UCSD-AML1 (cell line): ENCODE measurements around the gene NMUR1.

Experiments used
- DNase-seq: peaks from one replicate; lab custom pipeline; 2025; ENCODE audit not compliant: unreplicated experiment; lab: John Stamatoyannopoulos, UW

Gene NMUR1

DNA sequence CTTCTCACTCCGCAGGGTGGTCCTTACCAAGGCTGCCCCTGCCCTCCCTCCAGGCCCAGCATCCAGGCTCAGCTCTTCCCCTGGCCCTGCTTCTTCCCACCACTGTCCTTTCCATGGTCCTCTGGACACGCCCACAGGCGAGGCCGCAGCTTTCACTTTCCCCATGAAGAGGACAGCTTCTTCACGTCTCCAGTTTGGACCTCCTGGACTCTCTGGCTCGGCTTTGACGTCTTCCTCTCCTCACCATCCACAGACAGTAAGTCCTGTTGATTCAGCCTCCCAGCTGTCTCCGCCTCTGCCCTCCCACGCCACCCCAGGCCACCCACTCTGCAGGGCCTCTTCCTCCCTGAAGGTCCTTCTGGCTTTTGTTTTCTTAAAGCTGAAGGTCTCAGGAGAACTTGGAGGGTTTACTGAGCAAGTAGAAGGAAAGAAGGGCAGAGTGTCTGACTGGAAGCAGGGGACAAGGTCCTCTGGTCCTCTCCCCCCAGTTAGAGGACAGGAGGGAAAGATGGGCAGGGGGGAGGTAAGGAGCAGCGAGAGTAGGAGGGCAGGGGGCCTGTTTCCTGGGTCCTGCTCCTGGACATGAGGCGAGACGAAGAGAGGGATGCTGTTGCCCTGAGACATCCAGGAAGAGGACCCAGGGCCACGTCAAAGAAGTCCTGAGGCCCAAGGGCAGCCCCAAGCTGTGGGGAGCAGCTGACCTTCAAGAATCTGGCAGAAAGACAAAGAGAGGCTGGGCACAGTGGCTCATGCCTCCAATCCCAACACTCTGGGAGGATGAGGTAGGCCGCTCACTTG is 24.7 kb upstream of the NMUR1 start:
- DNase-seq, result peak; percentile 85

DNA sequence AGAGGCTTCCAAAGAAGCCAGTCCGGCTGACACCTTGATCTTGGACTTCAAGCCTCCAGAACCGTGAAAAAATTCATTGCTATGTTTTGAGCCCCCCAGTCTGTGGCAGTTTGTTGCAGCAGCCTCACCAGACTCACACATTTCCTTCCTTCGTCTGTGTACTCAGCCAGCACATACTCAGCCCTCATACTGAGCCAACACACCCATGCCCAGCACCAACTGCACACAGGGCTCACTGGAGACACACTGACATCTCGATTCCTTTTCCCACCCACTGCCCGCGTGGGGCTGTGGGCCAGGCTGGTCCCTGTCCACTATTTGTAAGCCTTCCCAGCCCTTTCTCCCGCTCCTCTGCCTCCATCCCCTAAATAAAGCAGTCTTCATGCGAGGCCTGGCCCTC is 24.1 kb upstream of the NMUR1 start:
- no peak for DNase-seq

DNA sequence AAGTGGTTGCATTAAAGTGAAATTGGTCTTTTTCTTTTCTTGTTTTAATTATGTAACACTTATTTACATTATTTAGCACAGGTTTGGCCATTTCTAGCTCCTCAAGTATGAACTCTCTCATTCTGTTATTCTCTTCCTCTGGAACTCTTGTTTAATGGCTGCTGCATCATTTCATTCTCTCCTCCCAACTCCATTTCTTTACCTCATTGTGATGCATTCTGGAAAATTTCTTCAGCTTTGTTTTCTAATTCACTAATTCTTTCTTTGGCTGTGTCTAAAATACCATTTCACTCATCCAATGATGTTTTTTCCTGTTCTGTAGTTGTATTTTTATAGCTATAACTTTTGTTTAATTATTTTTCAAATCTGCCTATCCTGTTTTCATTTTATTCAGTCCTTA is 22.5 kb upstream of the NMUR1 start:
- DNase-seq, result no peak

DNA sequence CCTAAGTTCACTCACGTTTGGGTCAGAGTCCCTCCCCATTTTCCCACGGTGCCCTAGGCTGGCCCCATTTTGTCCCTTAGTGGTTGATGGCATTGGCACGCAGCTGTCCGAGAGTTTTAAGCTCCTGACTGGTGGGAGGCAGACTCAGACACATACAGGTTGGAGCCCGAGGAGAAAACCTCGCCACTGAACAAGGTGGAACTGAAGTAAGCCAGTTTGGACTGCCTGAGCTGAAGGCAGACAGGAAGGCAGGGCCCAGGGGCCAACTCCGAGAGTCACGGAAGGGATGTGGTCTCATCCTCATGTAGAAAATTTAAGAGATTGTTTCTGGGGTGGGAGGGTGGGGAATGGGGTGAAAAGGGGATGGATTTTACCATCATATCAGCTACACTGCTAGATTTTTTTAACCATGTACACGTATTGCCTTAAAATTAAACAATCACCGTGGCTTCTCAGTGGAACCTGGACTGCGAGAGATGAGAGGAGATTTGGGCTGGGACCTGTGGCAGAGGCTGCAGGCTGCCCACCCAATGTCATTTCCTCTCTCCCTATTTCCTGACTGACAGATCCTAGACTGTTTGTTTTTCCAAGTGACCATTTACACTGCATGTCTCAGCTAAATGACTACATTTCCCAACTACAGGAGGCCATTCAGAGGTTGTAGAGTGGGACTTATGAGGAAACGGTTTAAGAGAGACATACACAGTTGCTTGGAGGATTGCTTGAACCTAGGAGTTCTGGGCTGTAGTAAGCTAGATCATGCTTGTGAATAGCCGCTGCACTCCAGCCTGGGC is 19.4 kb upstream of the NMUR1 start:
- no peak for DNase-seq

DNA sequence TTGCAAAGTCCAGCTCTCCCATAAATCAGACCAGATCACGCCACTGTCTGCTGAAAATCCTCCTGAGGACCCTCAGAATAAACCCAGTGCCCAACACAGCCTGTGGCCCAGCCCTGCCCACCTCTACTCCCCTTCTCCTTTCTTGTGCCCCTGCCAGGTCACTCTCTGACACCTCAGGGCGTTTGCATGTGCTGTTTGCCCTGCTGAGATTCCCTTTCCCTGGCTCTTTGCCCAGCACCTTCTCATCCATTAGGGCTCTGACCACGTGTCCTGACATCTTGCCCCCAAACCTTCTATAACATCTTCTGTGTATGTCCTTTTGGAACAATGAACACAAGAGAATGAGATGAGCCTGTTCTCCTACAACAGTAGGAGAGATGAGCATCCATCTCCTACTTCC is 18.5 kb upstream of the NMUR1 start:
- DNase-seq, result no peak

DNA sequence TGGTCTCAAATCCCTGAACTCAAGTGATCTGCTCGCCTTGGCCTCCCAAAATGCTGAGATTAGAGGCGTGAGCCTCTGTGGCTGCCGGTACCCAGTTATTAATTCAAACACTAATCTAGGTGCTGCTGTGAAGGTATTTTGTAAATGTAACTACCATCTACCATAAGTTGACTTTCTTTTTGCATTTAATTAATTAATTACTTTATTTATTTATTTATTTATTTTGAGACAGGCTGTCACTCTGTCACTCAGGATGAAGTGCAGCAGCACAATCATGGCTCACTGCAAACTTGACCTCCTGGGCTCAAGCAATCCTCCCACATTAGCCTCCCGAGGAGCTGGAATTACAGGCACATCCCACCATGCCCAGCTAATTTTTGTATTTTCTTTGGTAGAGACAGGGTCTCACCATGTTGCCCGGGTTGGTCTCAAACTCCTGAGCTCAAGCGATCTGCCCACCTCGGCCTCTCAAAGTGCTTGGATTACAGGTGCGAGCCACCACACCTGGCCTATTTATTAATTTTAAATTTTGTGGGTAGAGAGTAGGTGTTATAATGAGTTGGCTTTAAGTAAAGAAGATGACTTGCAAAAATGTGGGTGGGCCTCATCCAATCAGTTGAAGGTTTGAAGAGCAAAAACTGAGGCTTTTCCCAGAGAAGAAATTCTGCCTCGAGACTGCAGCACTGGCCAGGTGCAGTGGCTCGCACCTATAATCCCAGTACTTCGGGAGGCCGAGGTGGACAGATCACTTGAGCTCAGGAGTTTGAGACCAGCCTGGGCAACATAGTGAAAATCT is 17.3 kb upstream of the NMUR1 start:
- DNase-seq, result no peak

DNA sequence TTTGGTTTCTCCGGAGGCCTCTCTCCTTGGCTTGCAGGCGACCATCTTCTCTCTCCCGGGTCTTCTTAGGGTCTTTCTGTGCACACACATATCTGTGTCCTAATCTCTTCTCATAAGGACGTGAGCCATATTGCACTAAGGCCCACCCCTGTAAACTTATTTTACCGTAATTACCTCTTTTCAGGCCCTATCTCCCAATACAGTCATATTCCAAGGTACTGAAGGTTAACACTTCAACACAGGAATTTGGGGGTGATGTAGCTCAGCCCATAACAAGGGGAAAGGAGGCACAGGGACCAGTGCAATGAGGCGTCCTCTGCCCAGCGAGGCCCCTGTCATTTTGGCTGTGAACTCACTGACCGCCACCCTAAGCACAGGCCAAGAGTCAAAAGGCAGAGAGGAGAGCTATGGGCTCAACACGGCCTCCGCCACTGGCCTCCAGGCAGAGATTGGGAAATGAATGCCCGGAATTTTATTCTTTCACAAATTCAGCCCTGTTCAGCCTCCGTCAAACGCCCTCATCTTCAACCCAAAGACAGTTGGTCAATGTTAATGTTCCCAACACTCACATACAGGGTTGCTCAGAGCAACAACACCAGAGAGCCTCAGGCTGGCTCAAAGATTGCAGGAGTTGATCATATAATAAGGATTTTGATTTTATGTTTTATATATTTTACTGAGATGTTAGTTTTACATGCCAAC is 15.9 kb upstream of the NMUR1 start:
- no peak for DNase-seq

DNA sequence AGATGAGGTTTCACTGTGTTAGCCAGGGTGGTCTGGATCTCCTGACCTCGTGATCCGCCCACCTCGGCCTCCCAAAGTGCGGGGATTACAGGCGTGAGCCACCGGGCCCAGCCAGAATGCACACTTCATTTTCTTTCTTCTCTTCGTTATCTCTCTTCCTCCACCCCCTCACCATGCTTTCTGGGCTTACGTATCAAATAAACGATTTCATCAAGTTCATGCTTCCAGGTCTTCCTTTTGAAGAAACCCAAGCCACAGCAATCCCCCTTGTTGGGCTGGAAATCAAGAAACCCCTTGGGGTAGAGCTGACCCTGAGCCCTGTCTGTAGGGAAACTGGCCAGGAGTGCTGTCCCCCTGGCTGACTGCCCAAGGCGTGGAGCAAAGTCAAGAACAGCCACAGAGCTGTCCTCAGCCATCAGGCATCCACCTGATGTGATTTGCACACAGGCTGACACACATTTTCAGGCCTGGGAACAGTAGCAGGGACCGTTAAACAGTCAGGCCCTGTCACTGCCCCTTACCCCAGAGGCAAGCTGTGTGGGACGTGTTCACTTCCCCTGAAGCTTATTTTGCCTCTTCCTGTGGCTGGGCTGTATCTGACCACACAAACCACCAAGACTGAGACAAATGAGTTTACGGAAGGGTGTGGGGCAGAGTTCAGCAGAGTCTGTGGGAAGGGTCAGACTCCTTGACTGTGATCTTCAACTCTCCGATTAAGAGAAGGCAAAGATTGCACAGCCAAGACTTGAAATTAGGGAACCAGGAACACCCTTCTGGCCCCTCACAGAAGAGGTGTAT is 15.1 kb upstream of the NMUR1 start:
- peak; percentile 86 for DNase-seq

DNA sequence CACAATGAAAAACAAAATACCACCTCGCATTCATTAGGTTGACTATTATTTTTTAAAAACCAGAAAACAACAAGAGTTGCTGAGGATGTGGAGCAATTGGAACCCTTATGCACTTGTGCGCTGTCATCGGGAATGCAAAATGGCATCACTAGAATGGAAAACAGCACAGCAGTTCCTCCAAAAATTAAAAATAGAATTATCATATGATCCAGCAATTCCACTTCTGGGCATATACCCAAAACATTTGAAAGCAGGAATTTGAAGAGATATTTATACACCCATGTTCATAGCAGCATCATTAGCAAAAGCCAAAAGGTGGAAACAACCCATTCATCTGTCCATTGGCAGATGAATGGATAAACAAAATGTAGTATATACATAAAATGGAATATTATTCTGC is 11.9 kb upstream of the NMUR1 start:
- no peak for DNase-seq

DNA sequence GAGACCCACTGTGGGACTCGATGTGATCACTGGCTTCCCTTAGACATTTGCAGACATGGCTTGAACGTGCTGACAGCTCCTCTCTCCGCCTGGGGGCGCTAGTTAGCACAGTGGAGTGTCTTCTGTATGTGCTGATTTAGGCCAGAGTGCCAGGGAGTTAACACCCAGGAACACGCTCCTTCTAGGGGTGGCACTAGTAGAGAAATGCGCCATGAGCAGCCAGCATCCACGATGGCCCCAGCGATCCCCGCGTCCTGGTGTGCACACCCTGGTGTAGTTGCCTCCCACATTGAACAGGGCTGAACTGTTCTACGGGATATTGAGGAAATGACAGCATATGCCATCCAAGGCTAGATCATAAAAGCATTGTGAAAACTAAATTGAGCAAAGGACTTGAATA is 11.4 kb upstream of the NMUR1 start:
- peak; percentile 72 for DNase-seq

DNA sequence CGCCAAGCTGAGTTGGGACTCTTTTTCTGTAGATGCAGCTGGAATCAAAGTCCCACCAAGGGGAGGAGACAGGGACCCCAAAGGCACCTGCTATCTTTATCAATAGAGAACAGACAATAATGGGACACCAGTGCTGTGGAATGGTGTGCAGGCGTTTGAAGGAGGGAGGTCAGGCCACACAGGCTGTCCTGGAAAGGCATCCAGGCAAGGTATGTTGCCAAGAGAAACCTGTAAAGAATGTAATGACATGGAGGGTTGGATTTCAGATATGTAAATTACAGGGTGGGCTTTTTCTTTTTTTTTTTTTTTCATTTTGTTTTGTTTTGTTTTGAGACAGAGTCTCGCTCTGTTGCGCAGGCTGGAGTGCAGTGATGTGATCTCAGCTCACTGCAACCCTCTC is 9.7 kb upstream of the NMUR1 start:
- DNase-seq, result no peak

DNA sequence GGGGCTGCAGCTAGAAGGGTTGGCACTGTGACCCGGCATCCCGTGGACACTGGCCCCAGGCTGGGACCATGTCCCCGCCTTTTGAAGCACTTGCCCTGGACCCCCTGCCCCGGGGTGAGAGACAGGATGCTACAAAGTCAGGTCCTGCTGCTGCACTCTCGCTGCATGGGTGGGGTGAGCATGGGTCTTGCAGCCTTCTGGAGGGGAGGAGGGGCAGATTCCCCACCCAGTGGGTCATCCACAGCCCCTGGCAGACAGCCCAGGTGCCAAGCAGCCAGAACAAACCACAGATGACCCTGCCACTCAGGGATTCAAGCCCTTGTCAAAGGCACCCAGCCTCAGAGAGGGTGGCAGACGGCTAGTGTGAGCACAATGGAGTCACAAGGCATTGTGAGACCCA is 5.7 kb upstream of the NMUR1 start:
- DNase-seq, result no peak

DNA sequence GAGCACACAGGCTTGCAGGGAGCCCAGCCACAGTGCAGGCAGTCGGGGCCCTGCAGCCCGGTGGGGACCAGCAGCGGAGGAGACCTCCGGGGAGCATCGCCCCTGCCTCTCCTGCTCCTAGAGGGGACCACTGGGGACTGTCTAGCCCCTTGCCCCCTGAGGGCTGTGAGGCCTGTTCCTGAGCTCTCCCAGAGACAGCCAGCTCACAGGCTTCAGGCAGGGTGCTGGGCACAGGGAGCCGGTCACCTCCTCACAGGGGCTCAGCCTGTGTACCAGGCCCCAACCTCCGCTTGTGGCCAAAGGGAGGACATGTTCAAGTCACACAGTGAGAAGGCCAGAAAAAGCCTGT is 3.5 kb upstream of the NMUR1 start:
- no peak for DNase-seq

DNA sequence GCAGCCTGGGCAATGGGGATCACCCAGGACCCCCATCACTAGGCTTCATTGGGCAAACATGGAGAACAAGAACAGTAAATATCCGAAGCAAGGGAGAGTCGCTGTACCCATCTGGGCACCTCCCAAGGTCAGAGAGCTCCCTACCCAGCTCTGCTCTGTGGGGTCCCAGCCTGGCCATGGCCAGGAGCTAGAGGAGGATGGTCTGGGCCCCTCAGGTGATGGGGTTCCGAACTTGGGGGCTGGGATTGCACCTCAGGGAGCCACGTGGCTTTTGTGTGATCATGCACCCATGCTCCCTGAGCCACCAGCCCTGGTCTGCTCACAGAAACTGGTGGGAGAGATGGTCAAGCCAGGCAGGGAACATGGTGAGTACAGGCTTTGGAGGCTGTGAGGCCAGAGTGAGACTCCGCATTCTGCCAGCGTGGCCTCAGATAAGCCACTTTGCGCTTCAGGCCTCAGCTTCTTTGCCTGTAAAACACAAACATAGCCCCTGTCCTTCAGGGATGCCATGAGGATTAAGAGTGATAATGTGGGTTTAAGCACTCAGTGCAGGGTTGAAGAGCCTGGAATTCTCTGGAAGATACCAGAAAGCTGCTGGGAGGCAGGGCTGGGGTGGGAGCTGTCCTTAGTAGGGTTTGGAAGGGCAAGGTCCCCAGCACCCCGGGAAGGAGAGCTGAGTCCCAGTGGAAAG is 3.0 kb upstream of the NMUR1 start:
- no peak for DNase-seq

DNA sequence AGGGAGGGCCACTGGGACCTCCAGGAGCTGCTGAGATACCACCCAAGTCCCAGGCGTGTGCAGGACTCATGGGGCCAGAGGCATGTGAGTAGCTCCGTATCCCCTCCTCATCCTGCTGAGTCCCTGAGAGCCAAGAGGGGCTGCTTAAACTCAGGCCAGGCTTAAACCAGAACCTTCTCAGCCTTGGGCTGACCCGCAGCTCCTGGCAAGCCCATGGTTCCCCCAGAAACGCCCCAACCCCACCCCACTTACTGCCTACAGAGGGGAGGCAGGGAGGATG is 2.5 kb upstream of the NMUR1 start:
- DNase-seq, result no peak

DNA sequence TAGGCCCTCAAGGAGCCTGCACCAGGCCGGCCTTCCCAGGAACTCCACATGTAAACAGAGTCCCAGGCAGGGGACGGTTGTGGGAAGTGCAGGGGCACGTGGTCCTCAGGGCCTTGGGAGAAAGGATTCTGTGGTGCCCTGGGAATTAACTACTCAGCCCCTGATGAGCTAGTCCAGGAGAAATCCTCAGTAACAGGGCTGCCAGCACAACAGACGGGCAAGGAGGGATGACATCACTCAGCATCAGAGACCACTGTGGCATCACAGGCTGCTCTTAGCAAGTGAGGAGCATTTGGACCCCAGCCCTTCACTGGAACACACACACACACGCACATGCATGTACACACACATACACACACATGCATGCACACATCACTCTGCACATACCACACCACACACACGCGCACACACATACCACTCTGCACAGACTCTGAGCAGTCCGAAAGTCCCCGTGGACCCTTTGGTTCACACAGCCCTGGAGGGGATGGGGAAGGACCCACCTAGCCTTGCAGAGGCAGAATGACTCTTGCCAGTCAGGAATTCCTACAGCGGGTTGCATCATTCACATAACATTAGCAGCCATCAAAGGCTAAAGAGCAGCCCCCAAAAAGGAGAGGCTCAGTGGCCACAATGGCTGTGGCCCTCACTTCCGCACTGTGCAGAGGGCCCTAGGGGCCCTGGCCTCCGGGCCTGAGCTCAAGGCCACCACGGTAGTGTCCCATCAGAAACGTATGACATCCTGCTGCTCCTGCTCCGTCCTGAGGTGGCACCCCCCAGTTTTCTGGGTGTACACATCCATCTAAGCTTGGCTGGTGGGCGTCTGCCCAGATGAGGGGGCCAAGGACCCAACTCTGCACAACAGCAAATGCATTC is 1.9 kb upstream of the NMUR1 start:
- no peak for DNase-seq

DNA sequence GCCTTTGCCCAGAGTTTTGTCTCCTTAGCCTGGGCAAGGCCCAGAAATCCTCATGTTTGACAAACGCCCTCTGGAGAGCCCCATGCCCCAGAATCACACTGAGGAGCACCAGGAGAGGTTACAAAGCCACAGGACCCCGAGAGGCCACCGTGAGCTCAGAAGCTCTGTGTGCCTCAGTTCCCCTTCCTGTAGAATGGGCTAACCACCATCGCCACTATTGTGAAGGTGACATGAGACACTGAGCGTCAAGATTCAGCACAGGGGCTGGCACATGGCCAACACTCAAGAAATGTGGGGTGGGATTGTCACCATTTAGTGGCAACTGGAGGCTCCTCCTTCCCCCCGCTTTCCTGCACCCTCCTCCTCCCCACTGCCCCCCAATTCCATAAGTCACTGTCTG is 1.2 kb upstream of the NMUR1 start:
- no peak for DNase-seq

DNA sequence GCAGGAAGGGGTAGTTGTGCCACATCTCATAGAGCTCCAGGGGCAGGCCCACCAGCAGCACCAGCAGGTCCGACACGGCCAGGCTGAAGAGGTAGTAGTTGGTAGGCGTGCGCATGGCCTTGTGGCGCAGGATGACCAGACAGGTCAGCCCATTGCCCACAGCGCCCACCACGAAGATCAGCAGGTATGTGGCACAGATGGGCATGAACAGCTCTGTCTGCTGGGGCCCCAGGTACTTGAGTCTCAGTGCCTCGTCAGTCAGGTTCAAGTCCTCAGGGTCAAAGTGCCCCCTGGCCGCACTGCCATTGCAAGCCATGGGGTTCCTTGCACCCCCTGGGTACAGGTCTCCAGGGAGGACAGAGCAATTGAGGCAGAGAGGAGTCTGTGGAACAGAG is 1.6 kb downstream of the NMUR1 start:
- no peak for DNase-seq

DNA sequence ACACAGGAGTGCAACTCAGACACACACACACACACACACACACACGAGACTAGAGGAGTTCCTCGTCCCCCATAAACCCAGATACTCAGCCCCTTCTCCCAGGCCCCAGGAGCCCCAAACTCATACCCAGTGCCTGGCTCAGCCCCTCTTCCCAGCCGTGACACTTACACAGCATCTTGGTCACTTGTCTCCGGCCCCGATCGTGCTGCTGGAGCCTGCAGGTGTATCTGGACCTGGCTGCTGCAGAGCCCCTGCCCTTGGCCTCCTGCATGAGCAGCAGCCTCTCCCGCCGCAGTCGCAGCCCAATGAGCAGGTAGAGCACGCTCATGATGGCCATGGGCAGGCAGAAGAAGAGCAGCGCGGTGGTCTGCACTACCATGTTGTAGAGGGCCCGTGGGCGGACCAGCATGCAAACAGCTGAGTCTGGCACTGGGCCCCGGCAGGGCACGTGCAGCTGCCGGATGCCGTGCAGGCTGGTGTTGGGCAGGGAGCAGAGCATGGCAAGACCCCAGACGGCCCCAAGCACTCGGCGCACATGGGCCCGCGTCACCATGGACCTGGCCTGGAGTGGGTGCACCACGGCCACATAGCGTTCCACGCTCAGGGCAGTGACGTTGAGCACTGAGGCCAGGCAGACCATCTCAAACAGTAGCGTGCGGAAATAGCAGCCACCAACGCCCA is 2.1 kb downstream of the NMUR1 start:
- no peak for DNase-seq
